CD4-positive, alpha-beta T cell treated with Interleukin-17A for 1 hour (primary cell): Measurements from ENCODE around the gene TBC1D14.
A peak's percentile ranks its signal among the peaks of the same experiment; 100 is the strongest.
"Not testable (repeated sequence)": the region's sequence is repeated elsewhere in the genome, so short reads cannot be mapped to it uniquely, and the experiment has no call there.

Experiments
- DNase-seq: peaks from one replicate; pipeline ENCODE4 v3.0.0-alpha.2; 2020

The TBC1D14 gene

DNA sequence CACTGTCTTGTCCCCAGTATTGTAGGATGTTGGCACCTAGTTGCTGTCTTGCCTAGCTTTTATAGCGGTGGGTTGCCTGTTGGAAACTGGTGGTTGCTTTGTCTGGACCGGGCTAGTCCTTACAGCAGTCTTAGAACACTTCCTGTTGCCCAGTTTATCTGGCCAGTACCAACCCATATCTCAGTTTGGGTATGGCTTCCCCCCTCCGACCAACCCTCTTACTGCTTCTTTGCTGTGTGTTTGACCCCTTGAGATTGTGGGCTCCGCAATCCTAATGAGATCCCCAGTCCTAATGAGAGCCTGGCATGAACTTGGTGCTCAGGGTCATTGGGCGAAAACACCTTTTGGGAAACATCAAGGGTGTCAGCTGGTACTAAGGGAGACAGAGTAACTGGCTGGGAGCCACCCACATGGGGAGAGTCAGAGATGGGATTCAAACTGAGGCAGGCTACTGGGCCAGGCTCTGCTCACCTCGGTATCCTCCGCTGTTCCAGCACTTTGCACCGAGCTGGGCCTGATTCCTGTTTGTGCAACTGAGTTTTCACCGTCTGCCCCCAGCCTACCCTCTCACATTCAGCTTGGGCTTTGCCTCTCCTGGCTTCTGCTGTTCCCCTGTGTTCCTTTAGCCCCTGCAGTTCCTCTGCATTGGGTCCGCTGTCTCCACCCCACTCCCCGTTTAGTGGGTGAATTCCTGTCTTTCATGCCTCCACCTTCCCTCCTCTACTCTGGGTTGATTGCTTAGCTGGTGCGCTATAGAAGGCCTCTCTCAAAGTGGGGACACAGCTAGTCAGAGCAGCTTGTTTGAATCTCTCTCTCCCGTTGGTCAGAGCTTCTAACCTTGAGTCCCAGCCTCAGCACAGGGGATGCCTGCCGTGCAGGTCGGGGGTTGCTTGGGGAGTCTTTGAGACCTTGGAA is 1.6 kb downstream of the TBC1D14 start:
- no peak for DNase-seq

DNA sequence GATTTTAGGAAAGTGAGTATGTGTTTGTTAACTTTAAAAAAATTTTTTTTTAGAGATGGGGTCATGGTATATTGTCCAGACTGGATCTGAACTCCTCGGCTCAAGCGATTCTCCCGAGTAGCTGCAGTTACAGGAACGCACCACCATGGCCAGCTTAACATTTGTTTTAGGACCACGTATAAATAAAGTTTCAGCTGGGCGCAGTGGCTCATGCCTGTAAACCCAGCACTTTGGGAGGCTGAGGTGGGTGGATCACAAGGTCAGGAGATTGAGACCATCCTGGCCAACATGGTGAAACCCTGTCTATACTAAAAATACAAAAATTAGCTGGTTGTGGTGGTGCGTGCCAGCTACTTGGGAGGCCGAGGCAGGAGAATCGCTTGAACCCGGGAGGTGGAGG is 2.3 kb downstream of the TBC1D14 start:
- not testable (repeated sequence) for DNase-seq

DNA sequence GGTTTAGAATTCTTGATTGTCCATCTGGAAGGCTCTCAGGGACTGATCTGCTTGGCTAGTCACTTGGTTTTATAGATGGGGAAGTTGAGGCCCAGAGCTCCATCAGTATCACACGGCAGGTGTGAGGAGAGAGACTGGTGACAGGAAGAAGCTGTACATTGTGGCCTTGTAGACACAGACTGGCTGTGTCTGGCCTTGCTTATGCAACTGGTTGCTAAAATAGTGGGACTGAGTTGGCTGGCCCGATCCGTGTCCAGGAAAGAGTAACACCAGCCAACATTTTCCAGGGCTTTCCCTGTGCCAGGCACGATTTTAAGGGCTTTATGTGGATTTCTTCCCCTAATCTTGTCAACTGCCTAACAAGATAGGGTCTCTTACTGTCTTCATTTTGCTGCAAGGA is 2.8 kb downstream of the TBC1D14 start:
- DNase-seq = no peak

DNA sequence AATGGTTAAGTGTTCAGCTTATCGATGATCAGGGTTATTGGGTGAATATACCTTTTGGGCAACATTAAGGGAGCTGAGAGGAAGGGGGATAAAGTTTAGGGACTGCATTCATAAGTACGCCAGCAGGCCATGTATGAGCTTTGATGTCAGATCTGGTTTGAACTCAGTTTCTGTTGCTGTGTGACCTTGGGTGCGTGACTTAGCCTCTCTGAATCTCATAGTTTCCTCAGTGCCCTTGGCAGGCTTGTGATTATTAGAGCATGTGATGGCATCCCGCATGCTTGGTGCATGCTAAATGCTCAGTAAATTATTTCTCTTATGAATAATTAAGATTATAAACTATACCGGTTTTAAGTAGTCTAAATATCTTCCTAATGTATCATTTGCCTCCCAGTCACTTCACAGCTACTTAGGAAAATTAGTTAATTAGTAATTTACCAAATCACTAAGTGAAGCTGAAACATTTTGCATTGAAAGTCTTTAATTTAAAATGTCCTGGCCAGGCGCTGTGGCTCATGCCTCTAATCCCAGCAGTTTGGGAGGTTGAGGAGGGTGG is 3.8 kb downstream of the TBC1D14 start:
- DNase-seq = no peak

DNA sequence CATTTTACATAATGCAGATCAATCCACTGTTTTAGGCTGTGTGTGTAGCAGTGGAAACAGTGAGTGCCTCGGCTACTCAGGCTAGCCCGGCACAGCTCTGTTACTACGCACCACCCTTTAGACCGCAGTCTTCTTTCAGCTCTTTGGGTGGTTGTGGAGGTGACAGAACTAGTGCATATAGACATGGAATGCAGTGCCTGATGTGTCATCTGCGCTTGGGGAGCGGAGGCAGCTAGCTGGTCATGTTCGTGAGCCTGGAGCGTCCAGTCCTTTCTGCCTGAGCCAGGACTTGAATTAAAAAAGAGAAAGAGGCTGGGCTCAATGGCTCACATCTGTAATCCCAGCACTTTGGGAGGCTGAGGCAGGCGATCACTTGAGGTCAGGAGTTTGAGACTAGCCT is 4.8 kb downstream of the TBC1D14 start:
- no peak for DNase-seq

DNA sequence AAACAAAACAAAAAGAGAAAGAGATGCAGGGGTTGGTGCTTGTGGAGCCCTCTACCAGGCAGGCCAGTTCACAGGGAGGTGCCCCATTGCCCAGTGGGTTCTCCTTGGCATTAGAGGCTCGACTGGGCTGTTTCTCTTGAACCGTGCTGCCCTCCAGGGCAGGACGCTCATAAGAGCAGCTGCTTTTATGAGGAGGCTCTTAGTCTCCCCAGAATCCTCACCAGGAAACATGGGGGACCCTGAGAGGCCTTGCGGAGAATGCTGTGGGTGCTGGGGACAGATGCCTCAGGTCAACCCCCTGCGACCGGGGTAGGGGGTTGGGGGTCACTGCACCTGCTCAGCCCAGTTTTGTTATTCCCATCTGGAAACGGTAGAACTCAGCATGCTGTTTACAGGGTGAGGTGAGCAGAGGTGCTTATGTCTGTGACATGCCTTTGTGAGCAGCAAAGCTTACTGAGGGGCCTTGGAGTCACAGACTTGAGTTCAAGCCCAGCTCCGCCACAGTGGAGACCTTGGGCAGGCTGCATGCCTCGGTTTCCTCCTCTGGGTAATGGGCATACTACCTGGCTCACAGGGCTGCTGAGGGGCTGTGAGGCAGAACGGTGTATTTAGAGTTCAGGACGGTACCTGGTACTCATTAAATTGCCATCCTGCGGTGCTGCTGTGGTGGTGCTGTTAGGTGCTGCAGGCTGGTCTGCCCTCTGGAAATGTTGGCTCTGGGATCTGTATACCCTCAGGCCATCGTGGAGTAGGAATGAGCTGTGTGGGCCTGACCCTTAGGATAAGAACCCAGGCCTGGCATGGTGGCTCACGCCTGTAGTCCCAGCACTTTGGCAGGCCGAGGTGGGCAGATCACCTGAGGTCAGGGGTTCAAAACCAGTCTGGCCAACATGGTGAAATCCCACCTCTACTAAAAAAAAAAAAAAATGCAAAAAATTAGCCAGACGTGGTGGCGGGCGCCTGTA is 5.7 kb downstream of the TBC1D14 start:
- DNase-seq = no peak

DNA sequence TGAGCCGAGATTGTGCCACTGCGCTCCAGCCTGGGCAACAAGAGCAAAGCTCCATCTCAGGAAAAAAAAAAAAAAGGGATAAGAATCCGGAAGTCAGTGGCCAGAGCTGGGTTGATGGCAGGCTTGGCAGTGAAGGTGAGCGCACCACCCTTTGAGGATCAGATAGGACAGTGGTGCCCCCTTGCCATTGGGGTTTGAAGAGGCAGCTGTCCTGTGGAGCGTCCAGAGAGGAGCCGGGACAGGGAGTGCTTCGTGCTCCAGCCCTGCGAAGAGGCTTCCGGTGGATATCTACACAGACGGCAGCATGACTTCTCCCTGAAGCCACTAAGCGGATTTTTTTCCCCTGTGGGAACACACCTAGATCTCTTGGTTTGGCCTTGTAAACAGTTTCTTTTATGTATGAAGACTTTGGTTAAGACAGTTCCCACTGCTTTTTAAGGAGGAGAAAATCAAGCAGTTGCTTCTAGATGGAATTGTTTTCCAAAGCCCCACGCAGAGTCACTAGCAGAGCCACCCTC is 6.5 kb downstream of the TBC1D14 start:
- DNase-seq = no peak

DNA sequence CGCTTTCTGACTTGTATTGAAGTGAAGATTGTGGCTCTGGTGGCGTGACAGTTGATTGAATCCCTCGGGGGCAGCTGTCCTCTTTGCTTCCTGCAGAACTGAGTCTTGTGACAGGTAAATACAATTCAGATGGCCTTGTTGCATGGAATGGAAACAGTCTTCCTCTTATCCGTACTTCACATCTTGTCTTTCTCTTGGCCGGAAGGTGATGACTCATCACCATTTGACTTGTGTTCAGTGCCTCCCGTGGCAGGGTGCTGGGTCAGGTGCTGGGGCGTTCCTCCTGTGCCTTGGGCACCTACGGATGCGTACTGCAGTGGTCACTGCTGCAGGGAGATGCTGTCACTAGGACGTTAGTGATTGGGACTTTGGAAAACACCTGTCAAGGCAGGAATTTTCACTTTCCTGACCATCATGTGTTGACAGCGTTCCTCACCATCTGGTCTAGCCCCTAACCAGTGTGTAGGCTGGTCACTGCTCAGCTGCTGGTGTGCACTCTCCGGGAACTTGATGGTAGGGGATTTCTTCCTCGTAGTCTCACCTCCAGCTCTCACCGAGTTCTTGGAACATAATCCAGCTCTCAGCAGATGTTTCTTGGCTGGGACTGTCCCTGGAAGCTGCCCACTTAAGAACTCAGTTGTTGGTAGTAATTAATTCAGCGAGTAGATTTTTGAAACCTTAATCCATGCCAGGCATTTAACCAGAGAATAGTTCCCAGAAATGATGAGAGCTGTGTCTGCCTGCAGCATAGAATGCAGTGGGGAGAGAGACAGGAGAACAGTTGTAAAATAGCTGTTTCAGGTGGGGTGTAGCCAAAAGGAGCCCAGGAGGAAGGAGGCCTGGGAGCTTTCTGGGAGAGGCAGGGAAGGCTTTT is 7.2 kb downstream of the TBC1D14 start:
- DNase-seq = peak; percentile 73

DNA sequence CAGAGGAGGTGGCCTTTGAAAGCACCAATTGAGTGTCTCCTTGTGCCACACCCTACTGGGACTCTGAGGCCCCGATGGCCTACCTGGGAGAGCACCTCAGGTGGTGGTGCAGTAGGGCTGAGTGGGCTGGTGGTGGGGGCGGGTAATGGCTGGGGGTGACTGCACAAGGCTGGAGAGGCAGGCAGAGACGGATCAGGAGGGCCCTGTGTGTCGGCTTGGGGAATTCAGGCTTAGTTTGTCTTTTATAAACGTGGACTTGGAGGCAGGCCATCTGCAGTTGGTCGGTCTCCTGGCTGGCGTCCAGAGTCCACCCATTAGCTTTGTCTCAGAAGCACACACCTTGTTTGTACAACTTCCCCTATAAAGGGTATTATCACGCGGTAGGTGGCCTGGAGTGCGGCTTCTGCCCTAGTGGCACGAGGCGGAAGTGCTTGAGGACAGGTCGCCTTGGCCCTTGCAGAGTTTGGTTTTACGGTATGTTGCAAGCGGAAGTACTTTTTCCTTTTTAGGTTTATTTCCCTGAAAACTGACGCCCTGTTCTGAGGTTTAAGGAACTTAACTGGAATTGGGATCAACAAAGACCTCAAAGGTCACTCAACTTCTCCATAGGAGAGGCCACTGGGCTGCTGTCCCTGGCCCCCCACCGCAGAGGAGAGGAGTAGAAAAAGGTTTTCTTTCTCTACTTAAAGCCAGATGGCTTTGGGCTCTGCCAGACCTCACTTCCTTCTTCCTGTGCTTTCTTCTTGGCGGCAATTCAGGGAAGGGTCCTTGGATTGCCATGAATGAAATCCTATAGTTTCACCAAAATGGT is 8.0 kb downstream of the TBC1D14 start:
- peak; percentile 41 for DNase-seq

DNA sequence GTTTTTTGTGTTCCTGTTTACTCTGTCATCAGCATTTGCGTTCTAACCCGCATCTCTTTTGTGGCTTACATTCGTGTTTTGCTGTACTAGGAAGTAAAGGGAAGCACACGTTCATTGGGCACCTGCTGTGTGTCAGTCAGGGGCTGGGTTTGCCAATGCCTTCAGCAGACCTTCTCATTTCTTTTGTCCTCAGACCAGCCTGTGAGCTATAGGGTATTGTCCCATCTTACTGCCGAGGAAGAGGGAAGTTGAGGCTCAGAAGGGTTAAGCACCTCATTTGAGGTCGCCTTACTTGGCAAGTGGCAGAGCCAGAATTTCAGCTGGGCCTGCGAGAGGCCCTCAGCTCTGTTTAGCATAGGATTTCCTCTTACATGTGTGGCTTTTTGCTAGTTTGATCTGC is 8.7 kb downstream of the TBC1D14 start:
- DNase-seq = peak; percentile 28

DNA sequence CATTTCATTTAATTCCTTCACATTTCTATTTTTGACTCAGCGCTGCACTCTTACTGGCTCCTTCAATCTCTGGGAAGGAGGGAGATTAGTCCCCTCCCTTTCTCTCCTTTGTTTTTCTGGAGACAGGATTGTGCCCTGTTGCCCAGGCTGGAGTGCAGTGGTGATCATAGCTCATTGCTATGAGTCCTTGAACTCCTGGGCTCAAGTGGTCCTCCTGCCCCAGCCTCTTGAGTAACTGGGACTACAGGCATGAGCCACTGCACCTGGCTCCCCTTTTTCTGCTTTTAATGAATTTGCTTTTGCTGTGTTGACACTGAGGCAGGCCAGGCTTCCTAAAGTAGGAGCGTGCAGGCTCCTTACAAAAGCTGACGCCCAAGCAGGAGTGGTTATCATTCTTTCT is 10.5 kb downstream of the TBC1D14 start:
- no peak for DNase-seq

DNA sequence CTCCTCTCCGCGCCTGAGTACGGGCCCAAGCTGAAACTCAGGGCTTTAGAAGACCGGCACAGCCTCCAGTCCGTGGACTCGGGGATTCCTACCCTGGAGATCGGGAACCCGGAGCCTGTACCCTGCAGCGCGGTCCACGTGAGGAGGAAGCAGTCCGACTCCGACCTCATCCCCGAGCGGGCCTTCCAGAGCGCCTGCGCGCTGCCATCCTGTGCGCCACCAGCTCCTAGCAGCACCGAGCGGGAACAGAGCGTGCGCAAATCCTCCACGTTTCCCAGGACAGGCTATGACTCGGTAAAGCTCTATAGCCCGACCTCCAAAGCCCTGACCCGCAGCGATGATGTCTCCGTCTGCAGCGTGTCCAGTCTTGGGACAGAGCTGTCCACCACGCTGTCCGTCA is 13.9 kb downstream of the TBC1D14 start:
- DNase-seq = no peak

DNA sequence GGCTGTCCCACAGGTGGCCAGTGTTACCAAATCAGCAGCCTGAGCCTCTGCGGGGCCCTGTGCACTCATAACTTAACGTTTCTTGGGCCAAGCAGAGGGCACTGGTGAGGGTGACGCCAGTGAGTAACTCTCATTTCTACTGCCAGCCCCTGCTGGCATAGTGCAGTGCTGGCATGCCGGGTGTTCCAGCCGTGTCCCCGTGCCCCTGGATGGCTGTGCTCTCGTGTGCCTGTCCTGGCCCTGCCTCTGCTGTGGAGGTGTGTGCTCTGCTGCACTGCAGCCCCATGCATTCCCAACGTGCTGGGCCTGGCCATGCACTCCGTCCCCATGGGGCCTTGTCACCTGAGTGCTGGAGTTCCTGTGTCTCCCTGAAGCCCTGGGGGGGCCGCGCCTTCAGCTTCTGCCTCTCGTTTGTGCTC is 14.7 kb downstream of the TBC1D14 start:
- no peak for DNase-seq

DNA sequence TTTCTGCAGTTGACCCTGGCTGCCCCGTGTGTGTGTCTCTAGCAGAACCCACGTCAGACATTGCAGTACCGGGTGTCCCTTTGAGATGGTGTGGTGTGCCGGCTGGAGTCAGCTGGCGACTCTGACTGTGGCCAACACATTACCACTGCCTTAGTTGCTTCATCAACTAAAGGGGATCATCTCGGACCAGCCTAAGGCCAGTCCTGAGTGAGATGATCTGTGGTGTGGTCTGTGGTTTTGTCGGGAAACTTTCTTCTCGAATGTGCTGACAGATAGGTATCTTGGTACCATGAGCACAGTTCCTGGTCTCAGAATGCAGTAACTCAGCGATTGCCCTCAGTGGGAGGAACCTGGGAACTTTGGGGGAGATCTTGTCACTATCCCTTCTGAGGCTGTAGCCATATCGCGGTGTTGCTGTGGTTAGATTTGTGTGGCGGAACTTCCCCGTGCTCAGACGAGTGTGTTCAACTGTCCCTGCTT is 15.8 kb downstream of the TBC1D14 start:
- DNase-seq = peak; percentile 34

DNA sequence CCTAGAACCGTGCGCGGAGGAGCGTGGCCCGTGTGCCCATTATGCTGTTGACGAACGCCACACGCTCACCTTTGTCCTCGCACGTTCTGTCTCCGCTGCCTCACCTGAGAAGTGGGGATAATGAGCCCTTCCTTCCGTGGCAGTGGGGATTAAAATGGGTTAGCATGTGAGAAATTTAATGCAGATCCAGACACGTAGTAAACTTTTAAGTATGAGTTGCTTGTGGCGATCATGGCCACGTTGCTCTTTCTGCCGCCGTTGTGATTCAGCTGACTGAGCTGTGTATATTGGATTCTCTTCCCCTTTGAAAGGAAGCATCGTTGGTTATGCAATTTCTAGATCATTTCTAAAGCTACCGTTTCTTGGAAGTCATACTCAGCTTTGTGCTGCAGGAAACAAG is 16.5 kb downstream of the TBC1D14 start:
- no peak for DNase-seq

DNA sequence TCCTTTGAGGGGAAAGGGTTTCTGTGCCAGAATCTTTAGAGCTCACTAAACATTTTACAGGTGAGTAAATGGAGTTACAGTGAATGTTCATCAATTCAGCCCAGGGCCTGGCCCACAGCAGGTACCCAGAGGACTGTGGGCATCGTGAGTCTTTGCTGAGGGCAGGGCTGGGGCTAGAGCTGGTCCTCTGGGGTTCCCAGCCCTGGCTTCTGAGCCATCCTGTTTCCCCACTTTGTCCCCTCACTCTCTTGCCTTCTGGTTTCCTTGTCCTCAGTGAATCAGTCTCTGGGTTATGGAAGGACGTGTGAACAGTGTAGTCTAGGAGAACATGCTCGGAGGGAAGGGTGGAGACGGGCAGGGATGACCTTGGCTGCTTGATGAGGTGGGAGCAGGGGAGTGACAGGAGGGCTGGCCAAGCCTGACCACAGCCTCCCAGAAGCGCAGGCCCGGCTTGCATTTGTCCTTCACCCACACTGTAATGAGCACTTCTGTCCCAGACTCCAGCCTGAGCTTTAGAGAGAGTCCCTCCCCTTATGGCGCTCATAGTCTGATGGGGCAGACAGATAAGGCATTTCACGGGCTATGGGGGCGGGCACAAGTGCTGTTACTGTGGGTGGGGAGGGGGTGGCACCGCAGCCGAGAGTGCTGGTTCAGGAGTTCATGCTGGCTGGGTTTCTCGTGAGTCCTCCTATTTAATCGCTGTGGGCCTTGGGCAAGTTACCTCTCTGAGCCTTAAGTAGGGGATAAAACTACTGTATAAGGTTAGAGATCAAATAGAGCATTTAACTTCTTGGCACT is 17.3 kb downstream of the TBC1D14 start:
- peak; percentile 72 for DNase-seq

DNA sequence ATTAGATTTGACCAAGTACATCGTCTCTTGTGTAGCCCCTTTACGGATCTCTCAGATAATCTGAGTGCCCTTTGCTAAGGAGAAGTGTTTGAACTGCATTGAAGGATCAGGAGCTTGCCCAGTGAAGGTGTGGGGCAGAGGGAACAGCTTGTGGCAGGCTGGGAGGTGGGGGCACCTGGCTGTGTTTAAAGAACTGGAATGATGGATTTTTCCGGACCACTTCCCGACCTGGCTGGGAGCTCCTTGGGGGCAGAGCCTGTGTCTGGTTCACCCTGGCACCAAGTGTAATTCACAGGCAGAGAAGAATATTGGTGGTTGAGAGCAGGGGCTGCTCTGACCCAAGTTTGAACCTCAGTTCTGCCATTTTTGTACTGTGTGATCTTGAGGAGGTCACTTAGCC is 18.5 kb downstream of the TBC1D14 start:
- no peak for DNase-seq

DNA sequence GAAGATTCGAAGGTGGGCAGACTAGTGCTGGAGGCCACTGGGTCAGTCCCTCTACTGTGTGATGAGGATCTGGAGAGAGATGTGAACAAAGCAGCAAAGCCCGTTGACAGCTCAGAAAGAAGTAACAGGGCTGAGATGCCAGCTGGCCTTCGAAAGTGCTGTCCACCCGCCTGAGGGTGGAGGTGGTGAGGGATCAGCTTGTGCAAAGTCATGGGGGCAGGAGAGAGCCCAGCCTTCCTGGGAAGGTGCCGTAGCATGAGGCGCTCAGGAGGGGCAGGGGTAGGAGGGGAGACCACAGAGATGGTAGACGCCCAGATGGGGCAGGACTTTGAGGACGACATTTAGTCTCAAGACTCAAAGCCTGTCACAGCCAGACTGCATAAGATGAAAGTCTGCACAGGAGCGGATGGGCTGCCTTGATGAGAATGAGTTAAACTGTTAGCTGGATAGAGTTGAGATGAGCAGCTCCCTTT is 19.7 kb downstream of the TBC1D14 start:
- DNase-seq = no peak

DNA sequence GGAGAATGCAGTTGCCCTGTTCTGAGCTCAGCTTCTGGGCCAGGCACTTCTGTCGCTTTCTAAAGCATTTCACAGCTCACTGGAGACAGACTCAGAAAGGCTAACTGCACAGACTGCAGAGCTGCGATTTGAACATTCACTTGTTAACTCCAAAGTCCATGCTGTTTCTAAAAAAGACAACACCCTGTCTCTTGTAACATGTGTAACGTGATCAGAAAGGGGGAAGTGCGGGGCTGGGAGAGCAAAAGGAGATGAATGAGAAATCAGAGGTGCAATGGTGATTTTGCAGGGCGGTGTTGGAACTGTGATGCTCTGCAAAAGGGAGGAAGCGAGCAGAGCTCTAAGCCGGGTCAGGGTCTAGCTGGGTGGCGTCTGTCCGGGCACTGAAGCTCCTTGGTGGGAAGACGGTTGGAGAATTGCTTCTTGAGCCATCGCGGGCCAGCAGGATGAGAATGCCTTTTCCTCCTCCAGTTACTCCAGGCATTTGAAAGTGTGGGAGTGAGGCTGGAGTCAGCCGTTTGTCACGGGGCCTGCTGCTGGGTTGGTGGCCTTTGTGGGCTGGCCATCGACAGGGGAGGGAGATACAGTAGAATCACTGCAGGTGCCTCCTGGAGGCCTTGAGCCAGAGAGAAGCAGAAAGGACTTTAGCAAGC is 20.3 kb downstream of the TBC1D14 start:
- DNase-seq = no peak

DNA sequence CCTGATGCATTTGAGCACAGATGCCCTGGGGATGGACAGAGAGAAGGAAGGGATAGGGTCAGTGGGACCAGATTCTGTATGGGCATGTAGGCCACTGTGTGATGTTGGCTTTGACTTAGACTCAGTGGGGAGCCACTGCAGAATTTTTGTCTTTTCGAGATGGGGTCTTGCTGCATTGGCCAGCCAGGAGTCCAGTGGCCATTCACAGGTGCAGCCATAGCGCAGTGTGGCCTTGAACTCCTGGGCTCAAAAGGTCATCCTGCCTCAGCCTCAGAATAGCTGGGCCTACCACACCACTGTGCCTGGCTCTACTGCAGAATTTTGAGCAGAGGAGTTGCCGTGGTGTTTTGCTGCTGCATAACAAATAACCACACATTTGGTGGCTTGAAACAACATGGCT is 22.8 kb downstream of the TBC1D14 start:
- no peak for DNase-seq
